ENCODE data around the gene KLHL29. TPM values are rescaled to one million over a fixed set of nuclear protein-coding genes. Genes with fewer than 3 reads are reported as not detected.

Gene KLHL29
- total and polyA plus RNA-seq, 2 experiments from 2014 or later = 3.8 to 9.9 TPM

DNA sequence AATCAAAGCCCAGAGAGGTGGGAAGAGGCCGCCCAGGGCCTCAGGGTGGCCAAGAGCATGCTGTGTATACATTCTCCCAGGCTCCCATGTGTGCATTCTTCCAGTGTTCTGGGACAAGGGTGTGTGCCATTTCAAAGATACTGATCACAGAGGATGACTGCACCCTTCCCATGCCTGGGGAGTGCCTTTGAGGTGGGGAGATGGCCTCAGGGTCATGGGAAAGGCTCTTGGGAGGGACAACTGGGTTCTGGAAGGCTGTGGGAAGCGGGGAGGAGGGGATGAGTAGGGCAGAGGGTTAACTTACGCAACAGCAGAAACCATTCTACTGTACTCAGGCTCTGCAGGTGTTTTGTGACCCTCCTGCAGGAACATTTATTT lies 40.9 kb downstream of the KLHL29 start:
- Histone ChIP-seq H3K9me3 (ENCODE audit: low read depth) (no peaks in the 10 kb centered on the region), H3K79me2 (no peaks in the 10 kb centered on the region), H3K36me3 (replicated peaks; ENCODE audit: insufficient read depth, low read depth) (no peaks in the 10 kb centered on the region), H2AFZ (no peak overlapping the region), H3K9me2 (replicated peaks; ENCODE audit: insufficient read depth) (no peaks in the 10 kb centered on the region), H3K27me3 (no peaks in the 10 kb centered on the region), H3K4me2 (no peak overlapping the region), H3K27ac (no peak overlapping the region), H3K4me3 (no peak overlapping the region), H3K4me1 (ENCODE audit: insufficient read depth) (peaks cover 9% of the 10 kb centered on the region), H4K20me1 (ENCODE audit: insufficient read depth, poor library complexity, severe bottlenecking) (no peaks in the 10 kb centered on the region)
- TF ChIP-seq EZH2phosphoT487 (IDR thresholded peaks at IDR 0.05; ENCODE audit: low read depth, severe bottlenecking, unreplicated experiment) = no peak
- TF ChIP-seq, protein P1, sequence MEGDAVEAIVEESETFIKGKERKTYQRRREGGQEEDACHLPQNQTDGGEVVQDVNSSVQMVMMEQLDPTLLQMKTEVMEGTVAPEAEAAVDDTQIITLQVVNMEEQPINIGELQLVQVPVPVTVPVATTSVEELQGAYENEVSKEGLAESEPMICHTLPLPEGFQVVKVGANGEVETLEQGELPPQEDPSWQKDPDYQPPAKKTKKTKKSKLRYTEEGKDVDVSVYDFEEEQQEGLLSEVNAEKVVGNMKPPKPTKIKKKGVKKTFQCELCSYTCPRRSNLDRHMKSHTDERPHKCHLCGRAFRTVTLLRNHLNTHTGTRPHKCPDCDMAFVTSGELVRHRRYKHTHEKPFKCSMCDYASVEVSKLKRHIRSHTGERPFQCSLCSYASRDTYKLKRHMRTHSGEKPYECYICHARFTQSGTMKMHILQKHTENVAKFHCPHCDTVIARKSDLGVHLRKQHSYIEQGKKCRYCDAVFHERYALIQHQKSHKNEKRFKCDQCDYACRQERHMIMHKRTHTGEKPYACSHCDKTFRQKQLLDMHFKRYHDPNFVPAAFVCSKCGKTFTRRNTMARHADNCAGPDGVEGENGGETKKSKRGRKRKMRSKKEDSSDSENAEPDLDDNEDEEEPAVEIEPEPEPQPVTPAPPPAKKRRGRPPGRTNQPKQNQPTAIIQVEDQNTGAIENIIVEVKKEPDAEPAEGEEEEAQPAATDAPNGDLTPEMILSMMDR (IDR thresholded peaks at IDR 0.05; ENCODE audit: poor library complexity) = no peak
- TF ChIP-seq EZH2 (IDR thresholded peaks at IDR 0.05; ENCODE audit: borderline replicate concordance) = no peak
- 97% methylated on average over 3 of the region's 3 CpGs for WGBS (ENCODE audit: low lambda C conversion rate, missing lambda C conversion rate)
- no peak for DNase-seq (ENCODE audit: low spot score)

DNA sequence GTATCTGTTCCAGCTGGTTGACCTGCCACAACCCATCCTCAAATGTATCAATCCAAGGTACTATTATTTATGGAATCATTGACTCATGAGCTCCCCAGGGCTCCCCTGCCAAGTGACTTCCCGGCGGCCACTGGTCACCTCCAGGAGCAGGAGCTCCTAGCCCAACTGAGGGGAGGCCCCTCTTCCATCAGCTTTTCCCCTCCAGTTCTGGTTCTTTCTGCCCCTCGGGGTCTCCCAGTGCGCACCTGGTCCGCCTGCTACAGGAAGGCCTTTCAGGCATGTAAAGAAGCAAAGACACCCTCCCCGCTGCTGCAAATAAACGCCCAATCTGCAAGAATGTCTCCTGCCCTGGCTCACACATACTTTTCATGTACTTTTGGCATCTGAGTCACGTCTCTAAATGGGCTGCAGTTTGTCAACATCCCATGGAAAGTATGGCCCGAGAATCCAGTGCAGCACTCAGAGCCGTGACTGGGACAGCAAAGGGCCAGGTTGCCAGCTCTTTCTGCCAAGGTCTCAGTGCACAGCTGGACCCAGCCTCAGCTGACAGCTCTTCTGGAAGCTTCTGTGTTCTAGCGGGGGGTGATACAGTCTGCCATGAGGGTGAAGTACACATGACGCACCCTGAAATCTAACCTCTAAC lies 41.4 kb downstream of the KLHL29 start:
- H2AFZ ChIP-seq = no peak overlapping the region
- H3K4me3 ChIP-seq = no peak overlapping the region
- no peaks in the 10 kb centered on the region for H3K79me2 ChIP-seq
- H3K4me2 ChIP-seq = no peak overlapping the region
- no peaks in the 10 kb centered on the region for H3K36me3 ChIP-seq (replicated peaks; ENCODE audit: insufficient read depth, low read depth)
- no peaks in the 10 kb centered on the region for H4K20me1 ChIP-seq (ENCODE audit: insufficient read depth, poor library complexity, severe bottlenecking)
- TF ChIP-seq, protein P1 (IDR thresholded peaks at IDR 0.05; ENCODE audit: poor library complexity) = no peak
- no peak for TF ChIP-seq EZH2phosphoT487 (IDR thresholded peaks at IDR 0.05; ENCODE audit: low read depth, severe bottlenecking, unreplicated experiment)
- TF ChIP-seq EZH2 (IDR thresholded peaks at IDR 0.05; ENCODE audit: borderline replicate concordance) = no peak
- H3K27me3 ChIP-seq = no peaks in the 10 kb centered on the region
- DNase-seq (ENCODE audit: low spot score) = peak; percentile 19
- no peaks in the 10 kb centered on the region for H3K9me3 ChIP-seq (ENCODE audit: low read depth)
- WGBS (ENCODE audit: low lambda C conversion rate, missing lambda C conversion rate) = 74% methylated on average over 12 of the region's 12 CpGs
- H3K4me1 ChIP-seq (ENCODE audit: insufficient read depth) = peaks cover 9% of the 10 kb centered on the region
- H3K9me2 ChIP-seq (replicated peaks; ENCODE audit: insufficient read depth) = no peaks in the 10 kb centered on the region
- H3K27ac ChIP-seq = no peak overlapping the region

DNA sequence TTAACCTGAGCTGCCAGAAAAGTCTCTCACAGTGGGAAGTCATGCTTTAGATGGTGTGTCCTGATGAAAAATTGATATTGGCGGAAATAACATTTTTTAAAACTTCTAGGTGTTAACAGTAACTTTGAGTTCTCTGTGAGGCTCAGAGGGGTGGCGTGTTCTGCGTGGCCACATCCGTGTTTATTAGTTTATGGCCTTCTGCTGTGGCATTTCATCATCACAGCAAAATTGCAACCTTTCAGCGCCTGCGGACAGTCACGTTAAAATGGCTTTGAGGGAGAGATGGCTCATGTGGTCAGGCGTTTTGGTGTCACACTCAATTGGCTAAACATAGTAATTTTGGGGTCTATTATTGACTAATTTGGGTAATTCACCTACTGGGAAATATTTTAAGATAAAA lies 42.4 kb downstream of the KLHL29 start:
- Histone ChIP-seq H3K27me3 (no peaks in the 10 kb centered on the region), H3K9me3 (ENCODE audit: low read depth) (no peaks in the 10 kb centered on the region), H2AFZ (no peak overlapping the region), H3K4me1 (ENCODE audit: insufficient read depth) (peaks cover 9% of the 10 kb centered on the region), H3K9me2 (replicated peaks; ENCODE audit: insufficient read depth) (no peaks in the 10 kb centered on the region), H3K27ac (no peak overlapping the region), H4K20me1 (ENCODE audit: insufficient read depth, poor library complexity, severe bottlenecking) (no peaks in the 10 kb centered on the region), H3K79me2 (no peaks in the 10 kb centered on the region), H3K36me3 (replicated peaks; ENCODE audit: insufficient read depth, low read depth) (no peaks in the 10 kb centered on the region), H3K4me3 (no peak overlapping the region), H3K4me2 (no peak overlapping the region)
- no peak for DNase-seq (ENCODE audit: low spot score)
- WGBS (ENCODE audit: low lambda C conversion rate, missing lambda C conversion rate) = 92% methylated on average over 8 of the region's 8 CpGs
- TF ChIP-seq EZH2 (IDR thresholded peaks at IDR 0.05; ENCODE audit: borderline replicate concordance) = no peak
- TF ChIP-seq EZH2phosphoT487 (IDR thresholded peaks at IDR 0.05; ENCODE audit: low read depth, severe bottlenecking, unreplicated experiment) = no peak
- TF ChIP-seq, protein P1 (IDR thresholded peaks at IDR 0.05; ENCODE audit: poor library complexity) = no peak

Data from hepatocyte (in vitro differentiated cells).